CD14-positive monocyte (primary cell): ENCODE results near the gene TOX3. TPM values are rescaled to one million over a fixed set of nuclear protein-coding genes. Genes with fewer than 3 reads are reported as not detected.

ENCODE experiments used
- DNase-seq, 3 donors: peaks; one replicate each; pipeline ENCODE4 v3.0.0-alpha.2; 2011 to 2022
- H2AFZ ChIP-seq: 2 replicates; pipeline ENCODE4 v1.6.0; 2012; ENCODE audit warnings: mild to moderate bottlenecking, low read depth, low read length, inconsistent platforms; ENCODE audit not compliant: insufficient read depth, poor library complexity, severe bottlenecking
- H3K27ac ChIP-seq, 2 donors: 1 replicate in 1 of 2; 2 replicates in 1 of 2; pipeline ENCODE4 v1.5.1; 2012 to 2013; ENCODE audit warnings: low read length in 2 of 2, control low read depth in 1 of 2, inconsistent platforms in 1 of 2, low read depth in 1 of 2, mild to moderate bottlenecking in 1 of 2
- H3K27me3 ChIP-seq, 2 donors: one replicate each; pipeline versions ENCODE4 v1.6.0 to v1.6.1; 2011 to 2013; ENCODE audit warnings: low read length in 2 of 2; ENCODE audit not compliant: control insufficient read depth in 2 of 2, insufficient read depth in 2 of 2
- H3K36me3 ChIP-seq, 2 donors: replicated peaks in 1 of 2; 1 replicate in 1 of 2; 2 replicates in 1 of 2; pipeline versions ENCODE4 v1.5.1 to v1.6.1; 2012 to 2013; ENCODE audit warnings: low read length in 2 of 2, control low read depth in 1 of 2, inconsistent platforms in 1 of 2, mild to moderate bottlenecking in 1 of 2; ENCODE audit not compliant: insufficient read depth in 2 of 2, control insufficient read depth in 1 of 2
- H3K4me1 ChIP-seq, 2 donors: 1 replicate in 1 of 2; 2 replicates in 1 of 2; pipeline versions ENCODE4 v1.5.1 to v1.6.1; 2012 to 2013; ENCODE audit warnings: low read length in 2 of 2, control low read depth in 1 of 2, inconsistent platforms in 1 of 2, mild to moderate bottlenecking in 1 of 2, moderate library complexity in 1 of 2; ENCODE audit not compliant: insufficient read depth in 2 of 2, control insufficient read depth in 1 of 2
- H3K4me2 ChIP-seq: replicated peaks from 2 replicates; pipeline ENCODE3; 2012; ENCODE audit warnings: low read length, moderate library complexity, mild to moderate bottlenecking; ENCODE audit not compliant: poor library complexity, severe bottlenecking; ENCODE audit errors: extremely low read depth
- H3K4me3 ChIP-seq, 3 experiments: fragments of 200-600 bp in 1 of 3; sonication (generic) in 1 of 3; replicated peaks in 1 of 3; 1 replicate in 2 of 3; 2 replicates in 1 of 3; pipeline ENCODE4 v1.5.1; 2011 to 2013; ENCODE audit warnings: low read length in 3 of 3, mild to moderate bottlenecking in 3 of 3, control low read depth in 2 of 3, low read depth in 2 of 3, inconsistent platforms in 1 of 3, moderate library complexity in 1 of 3
- H3K79me2 ChIP-seq: 2 replicates; pipeline ENCODE4 v1.6.0; 2012; ENCODE audit warnings: mild to moderate bottlenecking, control low read depth, inconsistent platforms, low read length, moderate library complexity; ENCODE audit not compliant: insufficient read depth
- H3K9ac ChIP-seq: 2 replicates; pipeline ENCODE4 v1.6.0; 2017; ENCODE audit warnings: low read length, mild to moderate bottlenecking; ENCODE audit not compliant: insufficient read depth, poor library complexity, severe bottlenecking
- H3K9me3 ChIP-seq, 2 donors: replicated peaks in 1 of 2; 1 replicate in 1 of 2; 2 replicates in 1 of 2; pipeline versions ENCODE4 v1.5.1 to v1.6.1; 2012 to 2013; ENCODE audit warnings: low read length in 2 of 2, control low read depth in 1 of 2; ENCODE audit not compliant: control insufficient read depth in 1 of 2, insufficient read depth in 1 of 2
- H4K20me1 ChIP-seq: 2 replicates; pipeline ENCODE4 v1.6.0; 2012; ENCODE audit warnings: mild to moderate bottlenecking, low read length, control low read depth, moderate library complexity; ENCODE audit not compliant: insufficient read depth
- H3K27ac Mint-ChIP-seq, 7 donors: one replicate each; pipeline ENCODE4 v1.8.0; 2020; ENCODE audit warnings: mild to moderate bottlenecking in 7 of 7, mixed read lengths in 7 of 7, moderate library complexity in 6 of 7, inconsistent platforms in 2 of 7
- H3K27me3 Mint-ChIP-seq, 3 donors: one replicate each; pipeline ENCODE4 v1.8.0; 2021 to 2022; ENCODE audit warnings: low read depth in 3 of 3, mild to moderate bottlenecking in 3 of 3, mixed read lengths in 3 of 3, moderate library complexity in 3 of 3, inconsistent platforms in 1 of 3
- H3K36me3 Mint-ChIP-seq, 2 donors: one replicate each; pipeline ENCODE4 v1.8.0; 2020; ENCODE audit warnings: mixed read lengths in 2 of 2, inconsistent platforms in 1 of 2, mild to moderate bottlenecking in 1 of 2
- H3K4me1 Mint-ChIP-seq: one replicate; pipeline ENCODE4 v1.8.0; 2020; ENCODE audit warnings: mild to moderate bottlenecking, mixed read lengths
- H3K4me3 Mint-ChIP-seq, 2 donors: one replicate each; pipeline ENCODE4 v1.8.0; 2020; ENCODE audit warnings: mild to moderate bottlenecking in 2 of 2, mixed read lengths in 2 of 2, moderate library complexity in 1 of 2
- H3K9me3 Mint-ChIP-seq, 7 donors: one replicate each; pipeline ENCODE4 v1.8.0; 2020 to 2022; ENCODE audit warnings: mixed read lengths in 7 of 7, mild to moderate bottlenecking in 6 of 7, moderate library complexity in 6 of 7, inconsistent platforms in 2 of 7
- CTCF ChIP-seq: fragments of 200-600 bp; IDR thresholded peaks from one replicate; pipeline ENCODE4 v1.8.0; 2022; ENCODE audit warnings: antibody characterized with exemption, mild to moderate bottlenecking
- WGBS: methylation state at CpG from one replicate; pipeline ENCODE4 v1.1.5; 2013; ENCODE audit warnings: missing lambda C conversion rate; ENCODE audit not compliant: insufficient coverage; 5-methylcytosine and 5-hydroxymethylcytosine counted together
- intact Hi-C, 2 donors: fragments of 100-400 bp; cut with micrococcal nuclease; formaldehyde crosslinking; loops; one replicate each; pipeline versions ENCODE4 v1.15.0 to v1.15.1; 2023
- polyA plus RNA-seq, 3 donors: library from polyadenylated mRNA; depleted of rRNA in 1 of 3; unstranded in 2 of 3; stranded (reverse) in 1 of 3; fragments of 300-500 nt in 2 of 3; fragments of >200 nt in 1 of 3; fragmentation: Illumina TruSeq in 2 of 3; gene quantifications; 1 replicate in 2 of 3; 2 replicates in 1 of 3; pipeline ENCODE4 v1.2.3, GENCODE V29; 2012 to 2021

TOX3 gene
- polyA plus RNA-seq, 3 donors: not detected

- intact Hi-C loops: no loop called here
- H3K4me3 Mint-ChIP-seq: peak overlapping the region in 1 of 2 donors; percentile 60
These were observed 1.1 kb downstream of the TOX3 start for GRCh38 chr16:52545898-52546266.

GRCh38 chr16:52545222-52545897 is 1.6 kb downstream of the TOX3 start:
- no peak for DNase-seq
- H3K4me1 Mint-ChIP-seq: peaks cover 2% of the 10 kb centered on the region
- Histone ChIP-seq H3K27ac (no peak overlapping the region), H3K4me3 (no peak overlapping the region), H4K20me1 (no peaks in the 10 kb centered on the region), H3K27me3 (peaks cover 34 to 59% of the 10 kb centered on the region in 2 donors), H3K4me2 (no peak overlapping the region), H2AFZ (no peak overlapping the region), H3K9ac (no peak overlapping the region), H3K79me2 (no peaks in the 10 kb centered on the region), H3K9me3 (peaks cover 0 to 23% of the 10 kb centered on the region in 2 donors), H3K36me3 (no peaks in the 10 kb centered on the region), H3K4me1 (no peaks in the 10 kb centered on the region)
- H3K36me3 Mint-ChIP-seq: no peaks in the 10 kb centered on the region
- H3K27ac Mint-ChIP-seq: no peak overlapping the region
- 3% methylated on average over 19 of the region's 36 CpGs for WGBS
- no peak for TF ChIP-seq CTCF
- H3K9me3 Mint-ChIP-seq: peaks cover 0 to 17% (median 10%) of the 10 kb centered on the region in 7 donors
- H3K4me3 Mint-ChIP-seq: peak overlapping the region in 1 of 2 donors; percentile 64
- peaks cover 46 to 57% (median 55%) of the 10 kb centered on the region in 3 donors for H3K27me3 Mint-ChIP-seq
- intact Hi-C loops: no loop called here

More at GRCh38 chr16:52545898-52546266, 1.1 kb downstream of the TOX3 start:
- Histone ChIP-seq H3K9ac (no peak overlapping the region), H3K4me1 (no peaks in the 10 kb centered on the region), H3K4me3 (no peak overlapping the region), H3K79me2 (no peaks in the 10 kb centered on the region), H3K36me3 (no peaks in the 10 kb centered on the region), H3K9me3 (peaks cover 0 to 23% of the 10 kb centered on the region in 2 donors), H2AFZ (no peak overlapping the region), H3K27ac (no peak overlapping the region), H3K27me3 (peaks cover 34 to 59% of the 10 kb centered on the region in 2 donors), H3K4me2 (no peak overlapping the region), H4K20me1 (no peaks in the 10 kb centered on the region)
- H3K27ac Mint-ChIP-seq: no peak overlapping the region
- peaks cover 2% of the 10 kb centered on the region for H3K4me1 Mint-ChIP-seq
- no peaks in the 10 kb centered on the region for H3K36me3 Mint-ChIP-seq
- no peak for DNase-seq
- TF ChIP-seq CTCF: no peak
- no CpG with 5 or more reads among the region's 15 CpGs for WGBS
- peaks cover 0 to 17% (median 10%) of the 10 kb centered on the region in 7 donors for H3K9me3 Mint-ChIP-seq
- peaks cover 46 to 60% (median 55%) of the 10 kb centered on the region in 3 donors for H3K27me3 Mint-ChIP-seq
